WTC11 (cell line): ENCODE results near the gene AZIN2. TPM values are rescaled to one million over a fixed set of nuclear protein-coding genes. Genes with fewer than 3 reads are reported as not detected.
A peak's percentile ranks its signal among the peaks of the same experiment; 100 is the strongest.

Source experiments
- ATAC-seq: fragments of 200-7000 bp; cut with Tn5 transposase; 2 replicates; pipeline ENCODE4 v1.10.0; 2021; ENCODE audit warnings: mild to moderate bottlenecking, moderate library complexity
- CTCF ChIA-PET: fragments of 300-600 bp; sonication (Branson Sonifier 250); formaldehyde crosslinking; loops from one replicate; lab custom pipeline; 2021; ENCODE audit warnings: antibody characterized with exemption; lab: Charles Lee
- POLR2A ChIA-PET: fragments of 350-600 bp; sonication (Branson Sonifier 250); formaldehyde crosslinking; loops from one replicate; lab custom pipeline; 2021; ENCODE audit warnings: antibody characterized with exemption; lab: Charles Lee
- DNase-seq: peaks from one replicate; pipeline ENCODE4 v3.0.0; 2021; ENCODE audit warnings: low spot score
- H3K27ac Mint-ChIP-seq: 2 replicates; pipeline ENCODE4 v1.8.0; 2021; ENCODE audit warnings: mixed read lengths
- H3K27me3 Mint-ChIP-seq: 2 replicates; pipeline ENCODE4 v1.8.0; 2021; ENCODE audit warnings: low read depth, mild to moderate bottlenecking, moderate library complexity, mixed read lengths
- H3K36me3 Mint-ChIP-seq: 2 replicates; pipeline ENCODE4 v1.8.0; 2021; ENCODE audit warnings: mixed read lengths
- H3K4me1 Mint-ChIP-seq: 2 replicates; pipeline ENCODE4 v1.8.0; 2022; ENCODE audit warnings: mixed read lengths
- H3K4me3 Mint-ChIP-seq: 2 replicates; pipeline ENCODE4 v1.8.0; 2021; ENCODE audit warnings: mild to moderate bottlenecking, moderate library complexity, mixed read lengths
- H3K9me3 Mint-ChIP-seq: 2 replicates; pipeline ENCODE4 v1.8.0; 2021; ENCODE audit warnings: mixed read lengths
- ATF6 ChIP-seq: sonication (generic); formaldehyde crosslinking; IDR thresholded peaks from 2 replicates; pipeline ENCODE4 v1.8.1; 2023; ENCODE audit warnings: mild to moderate bottlenecking, missing genetic modification reagents
- CREB1 ChIP-seq: sonication (generic); formaldehyde crosslinking; IDR thresholded peaks from 2 replicates; pipeline ENCODE4 v1.8.0; 2023; ENCODE audit warnings: mild to moderate bottlenecking, missing genetic modification reagents
- EMX1 ChIP-seq: fragments of 250-450 bp; sonication (Bioruptor Pico); IDR thresholded peaks from 2 replicates; pipeline ENCODE4 v1.8.0; 2021; ENCODE audit warnings: mild to moderate bottlenecking
- FOXJ3 ChIP-seq: sonication (generic); formaldehyde crosslinking; IDR thresholded peaks from 2 replicates; pipeline ENCODE4 v1.9.0; 2021; ENCODE audit warnings: missing genetic modification reagents, mild to moderate bottlenecking, borderline replicate concordance
- HMGXB4 ChIP-seq: sonication (generic); formaldehyde crosslinking; IDR thresholded peaks from 2 replicates; pipeline ENCODE4 v1.8.1; 2023; ENCODE audit warnings: mild to moderate bottlenecking, moderate library complexity, missing genetic modification reagents
- JUN ChIP-seq: sonication (generic); formaldehyde crosslinking; IDR thresholded peaks from 2 replicates; pipeline ENCODE4 v1.8.0; 2023; ENCODE audit warnings: mild to moderate bottlenecking, missing genetic modification reagents
- MLX ChIP-seq: sonication (generic); formaldehyde crosslinking; IDR thresholded peaks from 2 replicates; pipeline ENCODE4 v1.8.1; 2023; ENCODE audit warnings: mild to moderate bottlenecking, missing genetic modification reagents, moderate library complexity
- NFATC4 ChIP-seq: fragments of 250-450 bp; sonication (Bioruptor Pico); IDR thresholded peaks from 2 replicates; pipeline ENCODE4 v1.9.0; 2021; ENCODE audit warnings: mild to moderate bottlenecking
- PRDM15 ChIP-seq: sonication (generic); formaldehyde crosslinking; IDR thresholded peaks from 2 replicates; pipeline ENCODE4 v1.8.0; 2022; ENCODE audit warnings: missing genetic modification reagents
- RORB ChIP-seq: fragments of 250-450 bp; sonication (Bioruptor Pico); IDR thresholded peaks from 2 replicates; pipeline ENCODE4 v1.9.0; 2021; ENCODE audit warnings: mild to moderate bottlenecking
- SOX15 ChIP-seq: fragments of 250-450 bp; sonication (Bioruptor Pico); IDR thresholded peaks from 2 replicates; pipeline ENCODE4 v1.9.0; 2021; ENCODE audit warnings: mild to moderate bottlenecking
- SP1 ChIP-seq: sonication (generic); formaldehyde crosslinking; conservative IDR thresholded peaks from 2 replicates; pipeline ENCODE4 v1.8.1; 2022; ENCODE audit warnings: missing genetic modification reagents
- TCF7 ChIP-seq: sonication (generic); formaldehyde crosslinking; IDR thresholded peaks from 2 replicates; pipeline ENCODE4 v1.8.0; 2022; ENCODE audit warnings: mild to moderate bottlenecking, low read depth, missing genetic modification reagents, moderate library complexity
- TEAD4 ChIP-seq: sonication (generic); formaldehyde crosslinking; IDR thresholded peaks from 2 replicates; pipeline ENCODE4 v1.8.0; 2022; ENCODE audit warnings: mild to moderate bottlenecking, missing genetic modification reagents
- TP53 ChIP-seq: sonication (generic); formaldehyde crosslinking; IDR thresholded peaks from 2 replicates; pipeline ENCODE4 v1.8.1; 2023; ENCODE audit warnings: mild to moderate bottlenecking, missing genetic modification reagents
- ZBTB21 ChIP-seq: sonication (generic); formaldehyde crosslinking; IDR thresholded peaks from 2 replicates; pipeline ENCODE4 v1.8.1; 2023; ENCODE audit warnings: mild to moderate bottlenecking, missing genetic modification reagents, borderline replicate concordance
- ZNF396 ChIP-seq: fragments of 250-450 bp; sonication (Bioruptor Pico); IDR thresholded peaks from 2 replicates; pipeline ENCODE4 v1.8.0; 2021; ENCODE audit warnings: mild to moderate bottlenecking, moderate library complexity, borderline replicate concordance
- ZSCAN18 ChIP-seq: fragments of 250-450 bp; sonication (Bioruptor Pico); IDR thresholded peaks from 2 replicates; pipeline ENCODE4 v2.1.2; 2022; ENCODE audit warnings: mild to moderate bottlenecking, moderate library complexity
- total RNA-seq: library from RNA; stranded (reverse); gene quantifications from 3 replicates; pipeline ENCODE4 v1.2.3, GENCODE V29; 2021
- TF ChIP-seq, protein P1 (sequence below): sonication (generic); formaldehyde crosslinking; IDR thresholded peaks from 2 replicates; pipeline ENCODE4 v1.8.1; 2023; ENCODE audit warnings: mild to moderate bottlenecking, missing genetic modification reagents, borderline replicate concordance
- TF ChIP-seq, protein P2 (sequence below): fragments of 250-450 bp; sonication (Bioruptor Pico); conservative IDR thresholded peaks from 2 replicates; pipeline ENCODE4 v1.9.0; 2021; ENCODE audit warnings: mild to moderate bottlenecking

The AZIN2 gene
- total RNA-seq, 1 experiment from 2014 or later: 1.7 TPM

DNA sequence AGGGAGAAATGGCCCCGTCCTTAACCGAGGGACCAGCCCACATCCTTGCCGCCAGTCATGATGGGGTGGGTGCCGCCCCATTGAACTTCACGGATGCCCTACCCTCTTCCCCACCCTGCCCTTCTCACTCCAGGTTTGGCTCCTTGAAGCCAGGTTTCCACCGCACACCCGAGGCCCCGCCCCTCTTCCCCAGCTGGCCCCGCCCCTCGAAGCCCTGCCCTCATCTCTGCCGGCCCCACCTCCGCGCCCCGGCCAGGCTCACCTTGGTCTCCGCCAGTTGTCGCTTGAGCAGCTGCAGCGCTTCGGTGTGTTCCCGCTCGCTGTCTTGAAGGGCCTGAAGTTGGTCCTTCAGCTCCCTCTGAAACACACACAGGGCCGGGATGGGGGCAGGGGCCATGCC lies 84.3 kb downstream of the AZIN2 start:
- Mint-ChIP-seq H3K9me3 (peaks cover 3% of the 10 kb centered on the region; the same call in 1 of the 2 replicates), H3K4me1 (peaks cover 61% of the 10 kb centered on the region), H3K36me3 (peaks cover 16% of the 10 kb centered on the region), H3K27me3 (peaks cover 3% of the 10 kb centered on the region; the same call in 1 of the 2 replicates), H3K4me3 (no peak overlapping the region), H3K27ac (no peak overlapping the region)
- peak; percentile 89 for TF ChIP-seq PRDM15 (CRISPR knock-in tag)
- no peak for TF ChIP-seq HMGXB4 (CRISPR knock-in tag)
- no peak for TF ChIP-seq RORB (CRISPR knock-in tag)
- TF ChIP-seq ZBTB21 (CRISPR knock-in tag): no peak
- no peak for TF ChIP-seq TCF7 (CRISPR knock-in tag)
- no peak for TF ChIP-seq ZSCAN18 (CRISPR knock-in tag)
- no peak for TF ChIP-seq NFATC4
- TF ChIP-seq SP1 (CRISPR knock-in tag): 0 out of 2 replicates have a peak, but pooled peaks have one; percentile 21
- TF ChIP-seq CREB1 (CRISPR knock-in tag): no peak
- TF ChIP-seq FOXJ3: no peak
- ChIA-PET CTCF (interaction anchor here (0.7 to 2.1 kb wide), 5 partner anchors 16 to 130 kb away, joined by 3 to 9 read pairs (median 6); partner anchors contain the start of gene TRIM62), POLR2A (interaction anchor here (1.1 to 2.4 kb wide), 2 partner anchors 12 to 16 kb away, joined by 4 to 9 read pairs; partner anchors contain the start of gene TRIM62)
- peak; percentile 85 for DNase-seq
- ATAC-seq: peak; percentile 82

DNA sequence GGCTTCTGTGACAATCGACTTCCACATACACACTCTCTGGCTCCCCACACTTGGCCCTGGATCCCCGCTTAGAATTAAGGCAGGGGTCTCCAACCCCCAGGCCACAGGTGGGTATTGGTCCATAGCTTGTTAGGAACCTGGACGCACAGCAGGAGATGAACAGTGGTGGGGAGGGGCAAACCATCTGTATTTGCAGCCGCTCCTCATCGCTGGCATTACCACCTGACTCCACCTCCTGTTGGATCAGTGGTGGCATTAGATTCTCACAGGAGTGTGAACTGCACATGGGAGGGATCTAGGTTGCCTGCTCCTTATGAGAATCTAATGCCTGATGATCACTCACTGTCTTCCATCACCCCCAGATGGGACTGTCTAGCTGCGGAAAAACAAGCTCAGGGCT lies 84.9 kb downstream of the AZIN2 start:
- peaks cover 3% of the 10 kb centered on the region; the same call in 1 of the 2 replicates for H3K9me3 Mint-ChIP-seq
- H3K27ac Mint-ChIP-seq: no peak overlapping the region
- TF ChIP-seq EMX1 (CRISPR knock-in tag) (no peak), JUN (no peak), ZNF396 (CRISPR knock-in tag) (no peak), SOX15 (CRISPR knock-in tag) (no peak), TP53 (CRISPR knock-in tag) (no peak), ATF6 (CRISPR knock-in tag) (no peak), TEAD4 (CRISPR knock-in tag) (no peak), MLX (CRISPR knock-in tag) (no peak)
- TF ChIP-seq, protein P1, sequence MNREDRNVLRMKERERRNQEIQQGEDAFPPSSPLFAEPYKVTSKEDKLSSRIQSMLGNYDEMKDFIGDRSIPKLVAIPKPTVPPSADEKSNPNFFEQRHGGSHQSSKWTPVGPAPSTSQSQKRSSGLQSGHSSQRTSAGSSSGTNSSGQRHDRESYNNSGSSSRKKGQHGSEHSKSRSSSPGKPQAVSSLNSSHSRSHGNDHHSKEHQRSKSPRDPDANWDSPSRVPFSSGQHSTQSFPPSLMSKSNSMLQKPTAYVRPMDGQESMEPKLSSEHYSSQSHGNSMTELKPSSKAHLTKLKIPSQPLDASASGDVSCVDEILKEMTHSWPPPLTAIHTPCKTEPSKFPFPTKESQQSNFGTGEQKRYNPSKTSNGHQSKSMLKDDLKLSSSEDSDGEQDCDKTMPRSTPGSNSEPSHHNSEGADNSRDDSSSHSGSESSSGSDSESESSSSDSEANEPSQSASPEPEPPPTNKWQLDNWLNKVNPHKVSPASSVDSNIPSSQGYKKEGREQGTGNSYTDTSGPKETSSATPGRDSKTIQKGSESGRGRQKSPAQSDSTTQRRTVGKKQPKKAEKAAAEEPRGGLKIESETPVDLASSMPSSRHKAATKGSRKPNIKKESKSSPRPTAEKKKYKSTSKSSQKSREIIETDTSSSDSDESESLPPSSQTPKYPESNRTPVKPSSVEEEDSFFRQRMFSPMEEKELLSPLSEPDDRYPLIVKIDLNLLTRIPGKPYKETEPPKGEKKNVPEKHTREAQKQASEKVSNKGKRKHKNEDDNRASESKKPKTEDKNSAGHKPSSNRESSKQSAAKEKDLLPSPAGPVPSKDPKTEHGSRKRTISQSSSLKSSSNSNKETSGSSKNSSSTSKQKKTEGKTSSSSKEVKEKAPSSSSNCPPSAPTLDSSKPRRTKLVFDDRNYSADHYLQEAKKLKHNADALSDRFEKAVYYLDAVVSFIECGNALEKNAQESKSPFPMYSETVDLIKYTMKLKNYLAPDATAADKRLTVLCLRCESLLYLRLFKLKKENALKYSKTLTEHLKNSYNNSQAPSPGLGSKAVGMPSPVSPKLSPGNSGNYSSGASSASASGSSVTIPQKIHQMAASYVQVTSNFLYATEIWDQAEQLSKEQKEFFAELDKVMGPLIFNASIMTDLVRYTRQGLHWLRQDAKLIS (CRISPR knock-in tag): no peak
- TF ChIP-seq, protein P2, sequence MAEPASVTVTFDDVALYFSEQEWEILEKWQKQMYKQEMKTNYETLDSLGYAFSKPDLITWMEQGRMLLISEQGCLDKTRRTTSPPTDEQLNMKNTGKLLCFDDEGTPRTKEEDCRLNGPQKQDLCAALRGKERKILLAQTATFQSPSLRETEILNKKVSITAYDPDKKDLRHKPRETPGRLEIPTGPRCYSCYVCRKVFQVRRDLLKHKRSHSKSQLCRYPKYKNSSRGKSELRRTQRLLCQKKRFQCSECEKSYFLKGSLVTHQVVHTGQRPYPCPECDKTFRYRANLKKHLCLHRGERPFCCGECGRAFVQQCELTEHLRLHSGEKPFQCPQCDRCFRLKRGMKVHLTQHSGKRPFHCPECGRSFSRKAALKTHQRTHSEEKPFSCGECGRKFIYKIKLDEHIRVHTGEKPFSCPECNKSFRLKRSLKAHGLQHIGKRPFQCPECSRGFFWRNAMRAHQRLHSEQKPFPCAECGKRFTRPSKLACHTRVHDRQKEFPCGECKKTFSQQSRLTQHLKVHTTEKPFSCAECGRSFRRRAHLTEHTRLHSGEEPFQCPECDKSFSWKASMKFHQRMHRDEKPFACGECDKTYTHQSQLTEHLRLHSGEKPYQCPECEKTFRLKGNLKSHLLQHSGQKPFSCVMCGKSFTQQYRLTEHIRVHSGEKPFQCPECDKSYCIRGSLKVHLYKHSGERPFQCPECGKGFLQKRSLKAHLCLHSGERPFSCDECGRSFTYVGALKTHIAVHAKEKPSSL (CRISPR knock-in tag): no peak

More for the DNA sequence above, 84.9 kb downstream of the AZIN2 start:
- ChIA-PET CTCF (interaction anchor here (0.7 to 2.1 kb wide), 6 partner anchors 16 to 335 kb away, joined by 3 to 9 read pairs (median 5); partner anchors contain the start of gene TRIM62), POLR2A (interaction anchor here (1.1 to 2.4 kb wide), 2 partner anchors 13 to 15 kb away, joined by 4 to 9 read pairs; partner anchors contain the start of gene TRIM62)
- Mint-ChIP-seq H3K4me1 (peaks cover 57% of the 10 kb centered on the region), H3K4me3 (no peak overlapping the region), H3K36me3 (peaks cover 16% of the 10 kb centered on the region), H3K27me3 (peaks cover 3% of the 10 kb centered on the region; the same call in 1 of the 2 replicates)
- no peak for DNase-seq
- ATAC-seq: no peak
